NAMALWA (cell line): Measurements from ENCODE around the gene ELP6.

ENCODE experiments used
- DNase-seq: peaks from one replicate; pipeline ENCODE4 v3.0.0-alpha.2; 2015; ENCODE audit warnings: low spot score

The ELP6 gene

GRCh38 chr3:47513125-47513929 is at the start of gene ELP6:
Gene ELP6, minus strand, starts transcription at chr3:47513712. Its CDS starts 122 bp downstream, at chr3:47513590.
- peak; percentile 94 for DNase-seq

GRCh38 chr3:47556351-47556750 is 42.8 kb upstream of the ELP6 start:
- DNase-seq = no peak

GRCh38 chr3:47554335-47554734 is 40.8 kb upstream of the ELP6 start:
- DNase-seq = no peak

- no peak for DNase-seq
Measured at GRCh38 chr3:47553407-47553806, 39.9 kb upstream of the ELP6 start.

GRCh38 chr3:47542471-47543173 is 29.1 kb upstream of the ELP6 start:
- DNase-seq = no peak

- DNase-seq = no peak
Measured at GRCh38 chr3:47541583-47542108, 28.1 kb upstream of the ELP6 start.

GRCh38 chr3:47540281-47540680 is 26.8 kb upstream of the ELP6 start:
- DNase-seq = no peak

GRCh38 chr3:47536967-47537366 is 23.5 kb upstream of the ELP6 start:
- DNase-seq = no peak

- no peak for DNase-seq
Measured at GRCh38 chr3:47536221-47536891, 22.8 kb upstream of the ELP6 start.

GRCh38 chr3:47533996-47534454 is 20.5 kb upstream of the ELP6 start:
- DNase-seq = no peak

- DNase-seq = no peak
Measured at GRCh38 chr3:47533481-47533880, 20.0 kb upstream of the ELP6 start.

GRCh38 chr3:47527952-47528725 is 14.6 kb upstream of the ELP6 start:
- DNase-seq = no peak

- no peak for DNase-seq
Measured at GRCh38 chr3:47525617-47526016, 12.1 kb upstream of the ELP6 start.

- no peak for DNase-seq
Measured at GRCh38 chr3:47523310-47524073, 10.0 kb upstream of the ELP6 start.

- peak; percentile 80 for DNase-seq
Measured at GRCh38 chr3:47522082-47522987, 8.8 kb upstream of the ELP6 start.

- DNase-seq = no peak
Measured at GRCh38 chr3:47520756-47521155, 7.2 kb upstream of the ELP6 start.

- no peak for DNase-seq
Measured at GRCh38 chr3:47517937-47518336, 4.4 kb upstream of the ELP6 start.

- DNase-seq = no peak
Measured at GRCh38 chr3:47515864-47516319, 2.4 kb upstream of the ELP6 start.

GRCh38 chr3:47515100-47515499 is 1.6 kb upstream of the ELP6 start:
- DNase-seq = no peak
